SU-DHL-6 (cell line): ENCODE data around the gene SLC52A1.

Source experiments
- CTCF ChIP-seq: fragments of 200-600 bp; sonication (generic); IDR thresholded peaks from one replicate; pipeline ENCODE4 v1.5.1; 2017; ENCODE audit warnings: antibody characterized with exemption, mild to moderate bottlenecking, low read length, moderate library complexity; ENCODE audit not compliant: insufficient read depth, poor library complexity, severe bottlenecking
- EZH2phosphoT487 ChIP-seq: fragments of 200-600 bp; sonication (generic), shearing (Covaris generic); conservative IDR thresholded peaks from 2 replicates; pipeline ENCODE4 v1.6.1; 2018; ENCODE audit warnings: mild to moderate bottlenecking, antibody characterized with exemption, low read length, moderate library complexity, mixed read lengths

DNA sequence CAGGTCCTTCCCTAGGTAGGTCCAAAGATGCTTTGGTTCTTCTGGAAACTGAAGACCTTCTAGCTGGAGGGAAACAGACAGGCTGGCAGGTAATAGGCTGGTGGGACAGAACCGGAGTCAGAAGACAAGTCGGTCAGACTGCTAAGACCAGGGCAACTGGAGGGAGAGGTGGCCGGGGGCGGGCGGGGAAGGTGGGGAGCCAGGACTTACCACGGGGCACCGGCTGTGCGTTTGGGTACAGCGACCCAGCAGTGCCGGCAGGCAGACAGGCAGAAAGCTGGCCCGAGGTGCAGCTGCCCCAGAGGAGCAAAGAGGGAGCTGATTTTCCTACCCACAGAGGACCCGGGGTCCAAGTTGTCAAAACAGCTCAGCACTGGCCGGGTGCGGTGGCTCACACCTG, 575 bp downstream of the SLC52A1 start:
- TF ChIP-seq CTCF, result no peak
- no peak for TF ChIP-seq EZH2phosphoT487
